ENCODE measurements around the gene KRT78.
"Not testable (repeated sequence)": the region's sequence is repeated elsewhere in the genome, so short reads cannot be mapped to it uniquely, and the experiment has no call there.

Gene KRT78

GRCh38 chr12:52848661-52849255 is at the start of gene KRT78:
TSS of gene KRT78 (minus strand) at chr12:52848994. CDS start at chr12:52848930, 64 bp downstream.
- no peaks in the 10 kb centered on the region for H3K4me1 Mint-ChIP-seq
- no peak within 1 kb of the TSS for H3K27ac Mint-ChIP-seq
- no peaks in the 10 kb centered on the region for H3K27me3 Mint-ChIP-seq
- no peaks in the 10 kb centered on the region for H3K36me3 Mint-ChIP-seq
- H3K4me3 Mint-ChIP-seq: no peak within 1 kb of the TSS
- H3K9me3 Mint-ChIP-seq: no peaks in the 10 kb centered on the region

- Mint-ChIP-seq H3K27me3 (no peaks in the 10 kb centered on the region), H3K9me3 (no peaks in the 10 kb centered on the region), H3K4me1 (no peaks in the 10 kb centered on the region), H3K4me3 (no peak overlapping the region), H3K36me3 (no peaks in the 10 kb centered on the region), H3K27ac (no peak overlapping the region)
Measured at GRCh38 chr12:52896190-52897100, 47.7 kb upstream of the KRT78 start.

- Mint-ChIP-seq H3K27me3 (no peaks in the 10 kb centered on the region), H3K36me3 (no peaks in the 10 kb centered on the region), H3K4me1 (no peaks in the 10 kb centered on the region), H3K4me3 (no peak overlapping the region), H3K9me3 (no peaks in the 10 kb centered on the region), H3K27ac (no peak overlapping the region)
Measured at GRCh38 chr12:52895726-52896189, 47.0 kb upstream of the KRT78 start.

- Mint-ChIP-seq H3K27ac (peak overlapping the region; percentile 59), H3K4me1 (no peaks in the 10 kb centered on the region), H3K4me3 (no peak overlapping the region), H3K9me3 (no peaks in the 10 kb centered on the region), H3K27me3 (no peaks in the 10 kb centered on the region), H3K36me3 (no peaks in the 10 kb centered on the region)
Measured at GRCh38 chr12:52892974-52893373, 44.2 kb upstream of the KRT78 start.

GRCh38 chr12:52892207-52892852 is 43.5 kb upstream of the KRT78 start:
- H3K4me3 Mint-ChIP-seq: no peak overlapping the region
- H3K9me3 Mint-ChIP-seq: no peaks in the 10 kb centered on the region
- no peaks in the 10 kb centered on the region for H3K4me1 Mint-ChIP-seq
- H3K27ac Mint-ChIP-seq: no peak overlapping the region
- H3K36me3 Mint-ChIP-seq: no peaks in the 10 kb centered on the region
- H3K27me3 Mint-ChIP-seq: no peaks in the 10 kb centered on the region

- H3K27ac Mint-ChIP-seq: no peak overlapping the region
- no peaks in the 10 kb centered on the region for H3K9me3 Mint-ChIP-seq
- H3K27me3 Mint-ChIP-seq: no peaks in the 10 kb centered on the region
- H3K4me3 Mint-ChIP-seq: no peak overlapping the region
- no peaks in the 10 kb centered on the region for H3K36me3 Mint-ChIP-seq
- no peaks in the 10 kb centered on the region for H3K4me1 Mint-ChIP-seq
Measured at GRCh38 chr12:52891044-52891443, 42.2 kb upstream of the KRT78 start.

- Mint-ChIP-seq H3K27ac (no peak overlapping the region), H3K36me3 (no peaks in the 10 kb centered on the region), H3K4me3 (no peak overlapping the region), H3K27me3 (no peaks in the 10 kb centered on the region), H3K9me3 (no peaks in the 10 kb centered on the region), H3K4me1 (no peaks in the 10 kb centered on the region)
Measured at GRCh38 chr12:52890417-52890816, 41.6 kb upstream of the KRT78 start.

- Mint-ChIP-seq H3K27me3 (peaks cover 3% of the 10 kb centered on the region), H3K27ac (peak overlapping the region; percentile 13), H3K4me1 (peaks cover 6% of the 10 kb centered on the region), H3K4me3 (no peak overlapping the region), H3K9me3 (no peaks in the 10 kb centered on the region), H3K36me3 (no peaks in the 10 kb centered on the region)
Measured at GRCh38 chr12:52884526-52885293, 35.9 kb upstream of the KRT78 start.

- H3K27ac Mint-ChIP-seq: not testable (repeated sequence)
Measured at GRCh38 chr12:52880499-52880898, 31.7 kb upstream of the KRT78 start.

GRCh38 chr12:52879394-52880351 is 30.9 kb upstream of the KRT78 start:
- no peak overlapping the region for H3K27ac Mint-ChIP-seq
- H3K4me3 Mint-ChIP-seq: peak overlapping the region; percentile 82
- H3K27me3 Mint-ChIP-seq: peaks cover 3% of the 10 kb centered on the region
- no peaks in the 10 kb centered on the region for H3K9me3 Mint-ChIP-seq
- H3K36me3 Mint-ChIP-seq: no peaks in the 10 kb centered on the region
- peaks cover 9% of the 10 kb centered on the region for H3K4me1 Mint-ChIP-seq

More at GRCh38 chr12:52880499-52880898, 31.7 kb upstream of the KRT78 start:
- not testable (repeated sequence) for H3K36me3 Mint-ChIP-seq, H3K9me3 Mint-ChIP-seq, H3K27me3 Mint-ChIP-seq, H3K4me1 Mint-ChIP-seq
- H3K4me3 Mint-ChIP-seq: peak overlapping the region; percentile 82

- H3K4me1 Mint-ChIP-seq: peaks cover 14% of the 10 kb centered on the region
- H3K27me3 Mint-ChIP-seq: peaks cover 3% of the 10 kb centered on the region
- no peak overlapping the region for H3K4me3 Mint-ChIP-seq
- H3K36me3 Mint-ChIP-seq: no peaks in the 10 kb centered on the region
- H3K27ac Mint-ChIP-seq: no peak overlapping the region
- no peaks in the 10 kb centered on the region for H3K9me3 Mint-ChIP-seq
Measured at GRCh38 chr12:52878507-52879393, 30.0 kb upstream of the KRT78 start.

GRCh38 chr12:52877242-52877641 is 28.4 kb upstream of the KRT78 start:
- no peak overlapping the region for H3K27ac Mint-ChIP-seq
- peaks cover 3% of the 10 kb centered on the region for H3K27me3 Mint-ChIP-seq

GRCh38 chr12:52876372-52876771 is 27.6 kb upstream of the KRT78 start:
- peaks cover 2% of the 10 kb centered on the region for H3K27me3 Mint-ChIP-seq
- H3K4me3 Mint-ChIP-seq: no peak overlapping the region
- no peak overlapping the region for H3K27ac Mint-ChIP-seq
- H3K9me3 Mint-ChIP-seq: no peaks in the 10 kb centered on the region
- H3K4me1 Mint-ChIP-seq: peaks cover 22% of the 10 kb centered on the region
- H3K36me3 Mint-ChIP-seq: no peaks in the 10 kb centered on the region

More at GRCh38 chr12:52877242-52877641, 28.4 kb upstream of the KRT78 start:
- Mint-ChIP-seq H3K9me3 (no peaks in the 10 kb centered on the region), H3K36me3 (no peaks in the 10 kb centered on the region), H3K4me3 (no peak overlapping the region), H3K4me1 (peaks cover 22% of the 10 kb centered on the region)
